ENCODE results near the gene DNER. TPM values are rescaled to one million over a fixed set of nuclear protein-coding genes. Genes with fewer than 3 reads are reported as not detected.

DNER gene
- polyA plus RNA-seq, 1 experiment: not detected

- no peaks in the 10 kb centered on the region for H3K27me3 ChIP-seq (ENCODE audit: control insufficient read depth, insufficient read depth, low read length)
- no peak overlapping the region for H3K4me3 ChIP-seq (ENCODE audit: low read depth, low read length)
- ChIA-PET POLR2A (no interaction called here), CTCF (no interaction called here)
- no peak for TF ChIP-seq CTCF (IDR thresholded peaks at IDR 0.05; ENCODE audit: low read depth, low read length)
- no peak overlapping the region for H3K27ac ChIP-seq (ENCODE audit: low read depth, low read length)
- no peaks in the 10 kb centered on the region; the same call in 1 of the 2 replicates for H3K9me3 ChIP-seq (ENCODE audit: control insufficient read depth, insufficient read depth, low read length)
- DNase-seq (ENCODE audit: low read depth, low spot score): no peak
Measured at GRCh38 chr2:229733611-229734245, 19.4 kb upstream of the DNER start.

DNA sequence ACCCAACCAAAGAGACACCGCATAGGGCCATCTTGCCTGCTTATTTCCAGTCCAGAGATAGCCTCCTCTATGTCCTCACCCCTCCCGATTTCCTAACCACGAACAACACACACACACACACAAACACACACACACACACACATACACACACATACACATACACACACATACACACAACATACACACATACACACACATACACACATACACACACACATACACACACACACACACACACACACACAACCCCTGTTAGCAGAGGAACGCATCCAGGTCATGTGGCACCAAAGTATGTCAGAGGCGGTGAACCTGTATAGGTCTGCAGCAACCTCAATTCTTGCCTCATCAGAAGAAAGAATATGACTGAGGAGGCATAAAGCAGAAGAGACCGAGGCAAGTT is 18.5 kb upstream of the DNER start:
- CTCF ChIA-PET: no interaction called here
- POLR2A ChIA-PET: no interaction called here
- Histone ChIP-seq H3K27me3 (ENCODE audit: control insufficient read depth, insufficient read depth, low read length) (no peaks in the 10 kb centered on the region), H3K4me3 (ENCODE audit: low read depth, low read length) (no peak overlapping the region), H3K9me3 (ENCODE audit: control insufficient read depth, insufficient read depth, low read length) (no peaks in the 10 kb centered on the region; the same call in 1 of the 2 replicates), H3K27ac (ENCODE audit: low read depth, low read length) (no peak overlapping the region)
- TF ChIP-seq CTCF (IDR thresholded peaks at IDR 0.05; ENCODE audit: low read depth, low read length): no peak
- no peak for DNase-seq (ENCODE audit: low read depth, low spot score)

- CTCF ChIA-PET: no interaction called here
- H3K4me3 ChIP-seq (ENCODE audit: low read depth, low read length): no peak overlapping the region
- no peak overlapping the region for H3K27ac ChIP-seq (ENCODE audit: low read depth, low read length)
- POLR2A ChIA-PET: no interaction called here
- H3K9me3 ChIP-seq (ENCODE audit: control insufficient read depth, insufficient read depth, low read length): no peaks in the 10 kb centered on the region; the same call in 1 of the 2 replicates
- no peak for TF ChIP-seq CTCF (IDR thresholded peaks at IDR 0.05; ENCODE audit: low read depth, low read length)
- DNase-seq (ENCODE audit: low read depth, low spot score): no peak
- H3K27me3 ChIP-seq (ENCODE audit: control insufficient read depth, insufficient read depth, low read length): no peaks in the 10 kb centered on the region
Measured at GRCh38 chr2:229731916-229732315, 17.6 kb upstream of the DNER start.

DNA sequence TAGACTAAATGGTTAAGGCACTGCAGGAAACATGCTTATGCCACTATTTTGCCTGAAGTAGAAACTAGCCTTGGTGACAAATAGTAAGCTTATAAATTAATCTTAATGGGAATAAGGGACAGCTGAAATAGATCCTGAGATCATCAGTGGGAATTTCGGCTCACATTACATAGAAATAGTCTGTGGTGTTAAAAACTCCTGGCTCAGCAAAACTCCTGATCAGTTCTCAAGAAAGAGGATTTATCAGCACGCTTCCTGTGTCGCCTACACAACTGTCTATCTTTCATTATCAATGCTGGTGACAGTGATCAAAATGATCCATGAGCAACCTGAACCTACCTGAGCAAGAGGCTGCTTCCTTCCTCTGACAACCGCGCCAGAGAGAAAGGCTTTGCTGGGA is 17.0 kb upstream of the DNER start:
- no peak for TF ChIP-seq CTCF (IDR thresholded peaks at IDR 0.05; ENCODE audit: low read depth, low read length)

GRCh38 chr2:229728370-229728769 is 14.0 kb upstream of the DNER start:
- no peak for TF ChIP-seq CTCF (IDR thresholded peaks at IDR 0.05; ENCODE audit: low read depth, low read length)
- H3K4me3 ChIP-seq (ENCODE audit: low read depth, low read length): no peak overlapping the region
- no peaks in the 10 kb centered on the region for H3K9me3 ChIP-seq (ENCODE audit: control insufficient read depth, insufficient read depth, low read length)
- POLR2A ChIA-PET: no interaction called here
- no peaks in the 10 kb centered on the region for H3K27me3 ChIP-seq (ENCODE audit: control insufficient read depth, insufficient read depth, low read length)
- CTCF ChIA-PET: no interaction called here
- H3K27ac ChIP-seq (ENCODE audit: low read depth, low read length): no peak overlapping the region
- DNase-seq (ENCODE audit: low read depth, low spot score): no peak

More for the DNA sequence above, 17.0 kb upstream of the DNER start:
- Histone ChIP-seq H3K27ac (ENCODE audit: low read depth, low read length) (no peak overlapping the region), H3K9me3 (ENCODE audit: control insufficient read depth, insufficient read depth, low read length) (no peaks in the 10 kb centered on the region; the same call in 1 of the 2 replicates), H3K4me3 (ENCODE audit: low read depth, low read length) (no peak overlapping the region), H3K27me3 (ENCODE audit: control insufficient read depth, insufficient read depth, low read length) (no peaks in the 10 kb centered on the region)
- CTCF ChIA-PET: interaction anchor here (0.9 kb wide), 1 partner anchor 9 kb away, joined by 3 read pairs; no protein-coding TSS in a partner anchor
- DNase-seq (ENCODE audit: low read depth, low spot score): no peak
- POLR2A ChIA-PET: no interaction called here
